ENCODE data around the gene MRPS2.
"Not testable (repeated sequence)": the region's sequence is repeated elsewhere in the genome, so short reads cannot be mapped to it uniquely, and the experiment has no call there.

- TF ChIP-seq EZH2, CTCF (IDR thresholded peaks at IDR 0.05): not testable (repeated sequence)
Observed at GRCh38 chr9:135528842-135529435, 28.5 kb downstream of the MRPS2 start.

Measured in neural progenitor cell (in vitro differentiated cells).